CD4-positive, alpha-beta T cell treated with Interleukin-12 subunit alpha and Interleukin-12 subunit beta, for 1 hour (primary cell): ENCODE results near the gene AKAP8.

ENCODE experiments used
- DNase-seq: peaks from one replicate; pipeline ENCODE4 v3.0.0-alpha.2; 2020

The AKAP8 gene

GRCh38 chr19:15328312-15328711, 51.3 kb downstream of the AKAP8 start:
- DNase-seq, result no peak

DNA sequence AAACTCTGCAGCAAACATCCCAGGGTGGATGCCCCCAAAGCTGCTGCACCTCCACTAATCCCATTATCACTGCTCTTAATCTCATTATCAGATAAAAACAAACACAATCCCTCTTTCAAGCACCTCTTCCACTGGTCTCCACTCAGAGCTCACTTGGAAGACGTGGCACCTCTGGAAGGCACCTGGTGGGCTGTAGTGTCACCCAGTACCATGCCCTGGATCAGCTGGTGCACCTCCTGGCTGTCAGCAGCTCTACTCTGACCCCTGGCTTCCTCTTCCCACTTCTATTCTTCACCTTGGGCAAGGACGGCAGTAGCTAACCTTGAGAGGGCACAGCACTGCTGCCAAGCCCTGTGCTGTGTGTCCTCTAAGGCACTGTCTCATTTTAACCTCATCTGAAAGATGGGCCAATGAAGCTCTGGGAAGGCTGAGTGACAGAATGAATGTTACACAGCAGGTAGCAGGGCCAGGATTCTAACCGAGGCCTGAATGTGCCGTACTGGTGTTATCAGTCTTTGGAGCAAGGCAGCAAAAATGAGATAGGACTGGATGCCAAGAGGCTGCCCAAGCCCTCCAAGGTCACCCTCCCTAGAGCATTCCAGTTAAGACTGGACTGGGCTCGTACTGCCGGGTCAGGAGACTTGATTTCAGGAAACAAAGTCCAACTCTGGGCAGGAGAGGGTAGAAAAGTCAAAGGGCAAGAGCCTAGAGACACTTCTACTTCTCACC, 54.6 kb downstream of the AKAP8 start:
- DNase-seq, result no peak

DNA sequence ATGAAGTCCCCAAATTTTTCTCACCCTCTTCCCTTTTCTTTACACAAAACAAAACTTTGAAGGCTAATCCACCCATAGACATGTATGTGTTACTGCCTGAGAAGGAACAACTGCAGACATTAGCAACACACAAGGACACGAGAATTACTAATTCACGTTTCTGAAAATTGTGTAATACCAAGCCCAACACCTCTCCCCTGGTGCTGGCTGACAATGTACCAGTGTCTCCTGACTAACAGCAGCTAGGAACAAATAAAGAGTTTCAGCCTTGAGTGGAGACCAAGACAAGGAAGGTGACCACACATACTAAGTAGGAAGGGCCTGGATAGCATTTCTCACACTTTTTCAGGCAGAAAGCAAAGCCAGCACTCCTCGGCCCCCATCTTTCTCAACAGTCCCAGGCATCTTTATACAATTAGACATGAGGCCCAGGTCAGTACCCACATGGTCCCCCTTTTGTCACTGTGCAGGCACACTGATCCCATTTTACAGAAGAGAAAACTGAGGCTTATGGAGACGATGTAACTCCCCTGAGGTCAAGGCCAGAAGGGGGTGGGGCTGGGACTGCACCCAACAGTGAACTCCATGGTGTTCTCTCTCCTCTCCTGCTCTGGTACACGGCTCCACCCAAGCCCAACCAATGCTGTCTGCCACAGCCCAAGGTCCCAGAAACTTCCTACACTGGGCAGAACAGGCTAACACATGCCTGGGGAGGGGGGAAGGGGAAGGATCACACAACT, 55.9 kb downstream of the AKAP8 start:
- no peak for DNase-seq

GRCh38 chr19:15321739-15322138, 57.8 kb downstream of the AKAP8 start:
- DNase-seq, result no peak

DNA sequence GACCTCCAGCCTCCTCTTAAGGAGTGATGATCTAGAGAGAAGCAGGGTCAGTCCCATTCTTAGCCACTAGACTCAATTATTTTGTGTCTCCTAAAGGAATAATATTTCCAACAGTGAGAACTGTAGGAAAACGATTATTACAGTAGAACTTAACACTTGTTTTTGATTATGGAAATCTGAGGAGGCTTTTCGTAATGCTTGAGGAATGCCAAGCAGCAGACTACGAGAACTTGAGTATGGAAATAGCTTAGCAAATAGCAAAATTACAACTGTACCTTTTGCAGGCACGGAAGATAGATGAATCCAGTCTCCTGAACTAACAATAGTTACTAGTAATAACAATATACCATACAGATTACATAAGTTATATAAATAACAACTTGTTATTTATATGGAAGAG, 59.5 kb downstream of the AKAP8 start:
- DNase-seq, result no peak

DNA sequence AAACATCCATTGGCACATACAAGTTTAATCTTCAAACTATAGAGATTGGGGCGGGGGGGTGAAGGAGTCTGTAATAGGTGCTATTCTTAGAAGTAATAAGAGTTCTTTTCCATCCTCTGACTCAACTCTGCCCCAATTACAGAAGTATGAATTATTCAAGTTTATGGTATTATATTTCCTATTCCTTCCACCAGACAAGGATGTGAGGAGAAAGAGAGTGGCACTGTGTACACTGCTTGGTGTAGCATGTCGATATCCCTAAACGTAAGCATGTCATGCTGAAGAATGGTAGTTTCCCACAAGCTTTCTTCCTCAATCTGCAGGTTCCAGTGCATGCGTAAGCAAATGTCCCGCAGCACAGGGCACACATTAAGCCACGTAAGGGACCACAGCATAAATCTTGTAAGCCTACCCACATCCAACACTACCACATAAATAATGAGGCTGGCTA, 61.3 kb downstream of the AKAP8 start:
- DNase-seq, result no peak

GRCh38 chr19:15317392-15318071, 62.1 kb downstream of the AKAP8 start:
- DNase-seq, result no peak

DNA sequence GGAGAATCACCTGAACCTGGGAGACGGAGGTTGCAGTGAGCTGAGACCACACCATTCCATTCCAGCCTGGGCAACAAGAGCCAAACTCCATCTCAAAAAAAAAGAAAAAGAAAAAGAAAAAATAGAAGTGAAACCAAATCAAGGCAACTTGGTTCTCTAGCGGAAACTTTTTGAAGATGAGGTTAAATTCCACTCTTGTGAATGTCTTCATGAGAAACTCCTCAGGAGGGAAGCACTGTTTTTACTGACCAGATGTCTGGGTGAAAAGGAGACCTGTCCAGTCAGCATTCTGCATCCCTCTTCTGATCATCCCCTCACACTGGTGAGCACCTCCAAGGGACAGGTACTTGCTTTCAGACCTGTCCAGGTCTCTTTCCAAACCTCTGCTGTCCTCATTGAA, 63.1 kb downstream of the AKAP8 start:
- no peak for DNase-seq

DNA sequence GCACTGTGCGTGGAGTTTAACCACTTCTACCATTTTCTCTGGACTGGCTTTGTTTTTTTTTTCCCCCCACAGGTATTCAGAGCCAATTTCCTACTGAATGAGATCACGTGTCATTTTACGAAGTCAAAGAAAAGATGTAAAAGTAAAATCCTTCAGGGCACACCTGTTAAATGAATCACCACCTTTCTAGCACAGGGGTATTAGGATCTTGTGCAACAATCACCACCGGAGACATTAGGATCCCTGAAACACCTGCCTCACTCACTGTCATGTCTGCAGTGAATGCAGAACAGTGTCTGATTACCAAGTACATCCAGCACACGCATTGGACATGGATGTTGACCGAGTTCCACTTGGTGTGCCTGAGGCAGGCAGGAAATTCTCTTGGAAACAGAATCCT, 64.5 kb downstream of the AKAP8 start:
- DNase-seq, result no peak

- DNase-seq, result no peak
Observed at GRCh38 chr19:15313649-15314279, 65.8 kb downstream of the AKAP8 start.

- DNase-seq, result no peak
Observed at GRCh38 chr19:15307169-15307568, 72.4 kb downstream of the AKAP8 start.

DNA sequence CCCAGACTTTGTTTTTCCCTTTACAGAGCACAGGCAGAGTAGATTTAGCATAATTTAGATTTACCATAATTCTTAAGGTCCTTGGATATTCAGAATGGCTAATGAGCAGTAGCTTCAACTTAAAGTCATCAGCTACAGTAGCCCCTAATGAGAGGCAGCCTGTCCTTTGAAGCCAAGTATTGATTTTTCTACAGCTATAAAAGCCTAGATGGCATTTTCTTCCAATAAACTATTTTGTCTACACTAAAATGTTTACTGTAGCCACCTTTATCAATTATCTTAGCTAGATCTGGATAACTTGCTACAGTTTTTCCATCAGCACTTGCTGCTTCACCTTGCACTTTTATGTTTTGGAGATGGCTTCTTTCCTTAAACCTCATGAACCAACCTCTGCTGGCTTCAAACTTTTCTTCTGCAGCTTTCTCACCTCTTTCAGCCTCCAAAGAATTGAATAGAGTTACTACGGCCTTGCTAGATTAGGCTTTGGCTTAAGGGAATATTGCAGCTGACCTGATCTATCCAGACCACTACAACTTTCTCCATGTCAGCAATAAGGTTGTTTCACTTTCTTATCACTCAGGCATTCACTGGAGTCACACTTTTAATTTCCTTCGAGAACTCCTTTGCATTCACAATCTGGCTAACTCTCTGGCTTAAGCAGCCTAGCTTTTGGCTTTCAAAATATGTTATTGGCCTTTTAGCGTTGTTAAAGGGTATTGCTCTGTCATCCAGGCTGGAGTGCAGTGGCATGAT, 73.8 kb downstream of the AKAP8 start:
- no peak for DNase-seq

DNA sequence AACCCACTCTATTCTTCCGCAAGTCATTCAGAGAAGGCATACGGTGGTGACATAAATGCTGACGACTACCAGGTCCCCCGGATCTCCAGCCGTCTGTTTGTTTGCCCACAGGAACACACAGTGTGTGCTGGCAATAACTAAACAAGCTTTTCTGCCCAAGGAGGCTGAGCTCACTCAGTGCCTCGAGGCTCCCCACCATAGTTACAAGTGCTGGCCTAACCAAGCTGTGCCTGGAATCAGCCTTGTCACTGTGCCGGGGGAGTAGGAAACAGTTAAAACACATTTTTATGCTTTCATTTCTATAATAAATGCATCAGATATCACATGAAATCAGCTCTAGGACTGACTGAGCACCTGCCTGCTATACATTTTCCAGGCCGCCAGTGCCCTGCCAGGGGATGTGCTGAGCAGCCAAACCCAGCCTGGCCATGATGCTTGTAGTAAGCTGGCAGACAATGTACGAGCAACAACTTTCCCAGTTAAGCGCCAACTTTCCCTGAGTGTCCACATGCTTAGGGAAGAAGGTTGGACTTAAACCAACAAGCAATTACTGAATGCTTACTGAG, 75.4 kb downstream of the AKAP8 start:
- DNase-seq, result no peak
